Measurements from ENCODE around the gene STRIP2.
"Not testable (repeated sequence)": the region's sequence is repeated elsewhere in the genome, so short reads cannot be mapped to it uniquely, and the experiment has no call there.

STRIP2 gene

GRCh38 chr7:129454249-129454551, 20.0 kb downstream of the STRIP2 start:
- TF ChIP-seq ZNF274 (IDR thresholded peaks at IDR 0.05; ENCODE audit: low read depth, low read length): no peak

GRCh38 chr7:129456421-129456820, 22.2 kb downstream of the STRIP2 start:
- no peak for TF ChIP-seq ZNF274 (IDR thresholded peaks at IDR 0.05; ENCODE audit: low read depth, low read length)
- H3K4me3 ChIP-seq (ENCODE audit: low read length): no peak overlapping the region

More at GRCh38 chr7:129454249-129454551, 20.0 kb downstream of the STRIP2 start:
- H3K4me3 ChIP-seq (ENCODE audit: low read length): no peak overlapping the region

GRCh38 chr7:129457101-129457500, 22.9 kb downstream of the STRIP2 start:
- TF ChIP-seq ZNF274 (IDR thresholded peaks at IDR 0.05; ENCODE audit: low read depth, low read length): no peak

GRCh38 chr7:129458171-129458570, 23.9 kb downstream of the STRIP2 start:
- TF ChIP-seq ZNF274 (IDR thresholded peaks at IDR 0.05; ENCODE audit: low read depth, low read length): no peak
- H3K4me3 ChIP-seq (ENCODE audit: low read length): no peak overlapping the region

More at GRCh38 chr7:129457101-129457500, 22.9 kb downstream of the STRIP2 start:
- H3K4me3 ChIP-seq (ENCODE audit: low read length): no peak overlapping the region

- TF ChIP-seq ZNF274 (IDR thresholded peaks at IDR 0.05; ENCODE audit: low read depth, low read length): no peak
- no peak overlapping the region for H3K4me3 ChIP-seq (ENCODE audit: low read length)
Measured at GRCh38 chr7:129461809-129462208, 27.6 kb downstream of the STRIP2 start.

- TF ChIP-seq ZNF274 (IDR thresholded peaks at IDR 0.05; ENCODE audit: low read depth, low read length): no peak
Measured at GRCh38 chr7:129462420-129462819, 28.2 kb downstream of the STRIP2 start.

GRCh38 chr7:129464194-129464593, 30.0 kb downstream of the STRIP2 start:
- H3K4me3 ChIP-seq (ENCODE audit: low read length): no peak overlapping the region
- no peak for TF ChIP-seq ZNF274 (IDR thresholded peaks at IDR 0.05; ENCODE audit: low read depth, low read length)

More at GRCh38 chr7:129462420-129462819, 28.2 kb downstream of the STRIP2 start:
- no peak overlapping the region for H3K4me3 ChIP-seq (ENCODE audit: low read length)

- no peak overlapping the region for H3K4me3 ChIP-seq (ENCODE audit: low read length)
- TF ChIP-seq ZNF274 (IDR thresholded peaks at IDR 0.05; ENCODE audit: low read depth, low read length): no peak
Measured at GRCh38 chr7:129465080-129465479, 30.8 kb downstream of the STRIP2 start.

- no peak for TF ChIP-seq ZNF274 (IDR thresholded peaks at IDR 0.05; ENCODE audit: low read depth, low read length)
- no peak overlapping the region for H3K4me3 ChIP-seq (ENCODE audit: low read length)
Measured at GRCh38 chr7:129466796-129467195, 32.6 kb downstream of the STRIP2 start.

- H3K4me3 ChIP-seq (ENCODE audit: low read length): no peak overlapping the region
- TF ChIP-seq ZNF274 (IDR thresholded peaks at IDR 0.05; ENCODE audit: low read depth, low read length): no peak
Measured at GRCh38 chr7:129468087-129468486, 33.9 kb downstream of the STRIP2 start.

GRCh38 chr7:129468547-129468946, 34.3 kb downstream of the STRIP2 start:
- no peak overlapping the region for H3K4me3 ChIP-seq (ENCODE audit: low read length)
- no peak for TF ChIP-seq ZNF274 (IDR thresholded peaks at IDR 0.05; ENCODE audit: low read depth, low read length)

GRCh38 chr7:129469930-129470329, 35.7 kb downstream of the STRIP2 start:
- no peak overlapping the region for H3K4me3 ChIP-seq (ENCODE audit: low read length)
- no peak for TF ChIP-seq ZNF274 (IDR thresholded peaks at IDR 0.05; ENCODE audit: low read depth, low read length)

GRCh38 chr7:129470411-129470810, 36.2 kb downstream of the STRIP2 start:
- TF ChIP-seq ZNF274 (IDR thresholded peaks at IDR 0.05; ENCODE audit: low read depth, low read length): no peak
- no peak overlapping the region for H3K4me3 ChIP-seq (ENCODE audit: low read length)

GRCh38 chr7:129471402-129471827, 37.2 kb downstream of the STRIP2 start:
- TF ChIP-seq ZNF274 (IDR thresholded peaks at IDR 0.05; ENCODE audit: low read depth, low read length): no peak
- no peak overlapping the region for H3K4me3 ChIP-seq (ENCODE audit: low read length)

- H3K4me3 ChIP-seq (ENCODE audit: low read length): not testable (repeated sequence)
Measured at GRCh38 chr7:129475931-129476330, 41.7 kb downstream of the STRIP2 start.

GRCh38 chr7:129476398-129476797, 42.2 kb downstream of the STRIP2 start:
- H3K4me3 ChIP-seq (ENCODE audit: low read length): not testable (repeated sequence)

GRCh38 chr7:129479831-129480230, 45.6 kb downstream of the STRIP2 start:
- TF ChIP-seq ZNF274 (IDR thresholded peaks at IDR 0.05; ENCODE audit: low read depth, low read length): no peak
- H3K4me3 ChIP-seq (ENCODE audit: low read length): no peak overlapping the region
